HCT116 (cell line): ENCODE results near the gene TLE3. TPM values are rescaled to one million over a fixed set of nuclear protein-coding genes. Genes with fewer than 3 reads are reported as not detected.

Experiments used
- ATAC-seq: fragments of 200-7000 bp; cut with Tn5 transposase; 2 replicates; pipeline ENCODE4 v1.9.1; 2020; ENCODE audit warnings: mild to moderate bottlenecking, moderate library complexity
- BruUV-seq: library from RNA; stranded (reverse); fragments of 400-500 nt; replicated peaks from 2 replicates; lab custom pipeline; 2021; lab: Mats Ljungman, UMichigan
- CTCF ChIA-PET: fragments of 300-600 bp; sonication (Branson Sonifier 250); formaldehyde crosslinking; loops from one replicate; lab custom pipeline; 2021; ENCODE audit warnings: antibody characterized with exemption; lab: Charles Lee
- POLR2A ChIA-PET: fragments of 300-600, 350-600 bp; sonication (Branson Sonifier 250); formaldehyde crosslinking; loops from one replicate; lab custom pipeline; 2021; ENCODE audit warnings: antibody characterized with exemption; lab: Charles Lee
- RAD21 ChIA-PET, 2 experiments: fragments of 300-600 bp; sonication (Branson Sonifier 250); formaldehyde crosslinking; loops; one replicate each; lab custom pipeline; 2023; ENCODE audit warnings: low total read pairs in 2 of 2; ENCODE audit not compliant: uncharacterized antibody in 2 of 2, unreplicated experiment in 2 of 2, low non-redundant PET in 1 of 2; lab: Charles Lee
- DNase-seq: peaks from one replicate; pipeline ENCODE4 v3.0.0-alpha.2; 2010; ENCODE audit warnings: low read depth, low spot score
- H2AFZ ChIP-seq: fragments of 200-600 bp; shearing (Covaris generic), sonication (generic); 2 replicates; pipeline ENCODE4 v1.6.1; 2017; ENCODE audit warnings: low read depth, mixed run types, mixed read lengths, antibody characterized with exemption, low read length; ENCODE audit not compliant: poor library complexity, severe bottlenecking
- H3K27ac ChIP-seq: 2 replicates; pipeline ENCODE4 v1.5.1; 2012; ENCODE audit warnings: low read depth, low read length
- H3K27me3 ChIP-seq: fragments of 200-600 bp; sonication (generic); 2 replicates; pipeline ENCODE4 v1.6.1; 2016; ENCODE audit warnings: mixed run types, low read length, mixed read lengths; ENCODE audit not compliant: insufficient read depth
- H3K36me3 ChIP-seq, 2 experiments: fragments of 200-500 bp in 1 of 2; fragments of 200-600 bp in 1 of 2; sonication (Bioruptor generic) in 1 of 2; sonication (generic) in 1 of 2; 2 replicates each; pipeline versions ENCODE4 v1.5.1 to v1.6.1; 2014 to 2016; ENCODE audit warnings: low read length in 2 of 2, inconsistent platforms in 1 of 2, mixed read lengths in 1 of 2, mixed run types in 1 of 2; ENCODE audit not compliant: insufficient read depth in 2 of 2, control insufficient read depth in 1 of 2
- H3K4me1 ChIP-seq, 2 experiments: fragments of 200-600 bp in 1 of 2; sonication (generic) in 1 of 2; 2 replicates each; pipeline versions ENCODE4 v1.5.1 to v1.6.1; 2012 to 2017; ENCODE audit warnings: low read length in 2 of 2, inconsistent platforms in 1 of 2, mild to moderate bottlenecking in 1 of 2, mixed read lengths in 1 of 2, mixed run types in 1 of 2, moderate library complexity in 1 of 2; ENCODE audit not compliant: insufficient read depth in 2 of 2, control insufficient read depth in 1 of 2
- H3K4me2 ChIP-seq: fragments of 200-600 bp; sonication (generic); 2 replicates; pipeline ENCODE4 v1.6.1; 2017; ENCODE audit warnings: mixed run types, low read length, mixed read lengths
- H3K4me3 ChIP-seq, 2 experiments: fragments of 200-600 bp in 1 of 2; sonication (generic) in 1 of 2; replicated peaks in 1 of 2; 2 replicates each; pipeline ENCODE4 v1.5.1; 2011 to 2016; ENCODE audit warnings: low read length in 2 of 2, control low read depth in 1 of 2, low read depth in 1 of 2, mild to moderate bottlenecking in 1 of 2, mixed read lengths in 1 of 2, mixed run types in 1 of 2
- H3K79me2 ChIP-seq: fragments of 200-600 bp; sonication (generic); 2 replicates; pipeline ENCODE4 v1.6.1; 2017; ENCODE audit warnings: mild to moderate bottlenecking, mixed run types, low read length, moderate library complexity, mixed read lengths; ENCODE audit not compliant: insufficient read depth
- H3K9ac ChIP-seq: fragments of 200-600 bp; sonication (generic); 2 replicates; pipeline ENCODE4 v1.6.1; 2016; ENCODE audit warnings: low read length, mixed read lengths
- H3K9me2 ChIP-seq: fragments of 200-600 bp; sonication (generic), shearing (Covaris generic); 2 replicates; pipeline ENCODE4 v1.6.1; 2017; ENCODE audit warnings: mixed run types, mild to moderate bottlenecking, moderate library complexity; ENCODE audit not compliant: insufficient read depth
- H3K9me3 ChIP-seq, 2 experiments: fragments of 200-500 bp in 1 of 2; fragments of 200-600 bp in 1 of 2; sonication (Bioruptor generic) in 1 of 2; sonication (generic) in 1 of 2; 2 replicates each; pipeline ENCODE4 v1.6.1; 2014 to 2017; ENCODE audit warnings: low read length in 2 of 2, mixed read lengths in 2 of 2, inconsistent platforms in 1 of 2, low read depth in 1 of 2, mild to moderate bottlenecking in 1 of 2, mixed run types in 1 of 2, moderate library complexity in 1 of 2; ENCODE audit not compliant: control insufficient read depth in 1 of 2, insufficient read depth in 1 of 2
- H4K20me1 ChIP-seq: fragments of 200-600 bp; sonication (generic), shearing (Covaris generic); 2 replicates; pipeline ENCODE4 v1.6.1; 2017; ENCODE audit warnings: mixed run types, mild to moderate bottlenecking, moderate library complexity; ENCODE audit not compliant: insufficient read depth
- CBX3 ChIP-seq: IDR thresholded peaks from 2 replicates; pipeline ENCODE4 v1.6.1; 2012; ENCODE audit warnings: low read depth
- CEBPB ChIP-seq: IDR thresholded peaks from 2 replicates; pipeline ENCODE4 v1.6.1; 2012; ENCODE audit warnings: low read depth
- EGR1 ChIP-seq: IDR thresholded peaks from 2 replicates; pipeline ENCODE4 v1.6.1; 2012; ENCODE audit warnings: low read depth
- ELF1 ChIP-seq: IDR thresholded peaks from 2 replicates; pipeline ENCODE4 v1.6.1; 2012; ENCODE audit warnings: low read depth, borderline replicate concordance
- EZH2 ChIP-seq: fragments of 200-600 bp; sonication (generic); IDR thresholded peaks from 2 replicates; pipeline ENCODE4 v1.6.1; 2017; ENCODE audit warnings: antibody characterized with exemption, mixed run types
- EZH2phosphoT487 ChIP-seq: fragments of 200-600 bp; IDR thresholded peaks from 2 replicates; pipeline ENCODE4 v1.6.1; 2018; ENCODE audit warnings: antibody characterized with exemption, borderline replicate concordance
- JUND ChIP-seq: IDR thresholded peaks from 2 replicates; pipeline ENCODE4 v1.6.1; 2012
- POLR2A ChIP-seq: IDR thresholded peaks from 2 replicates; pipeline ENCODE4 v1.7.0; 2011; ENCODE audit warnings: borderline replicate concordance; ENCODE audit not compliant: insufficient read depth, insufficient read length; ENCODE audit errors: extremely low read depth
- POLR2AphosphoS5 ChIP-seq: IDR thresholded peaks from 2 replicates; pipeline ENCODE4 v1.6.1; 2011; ENCODE audit warnings: mild to moderate bottlenecking, low read depth, low read length, moderate library complexity
- SIN3A ChIP-seq: IDR thresholded peaks from 2 replicates; pipeline ENCODE4 v1.6.1; 2012; ENCODE audit warnings: low read depth
- SP1 ChIP-seq: IDR thresholded peaks from 2 replicates; pipeline ENCODE4 v1.6.1; 2012; ENCODE audit warnings: low read depth
- SRF ChIP-seq: IDR thresholded peaks from 2 replicates; pipeline ENCODE4 v1.6.1; 2012; ENCODE audit warnings: low read depth
- YY1 ChIP-seq: IDR thresholded peaks from 2 replicates; pipeline ENCODE4 v1.6.1; 2011; ENCODE audit warnings: low read length, low read depth, moderate library complexity, mild to moderate bottlenecking; ENCODE audit not compliant: insufficient replicate concordance; ENCODE audit errors: extremely low read depth
- ZFX ChIP-seq: fragments of 450-650 bp; IDR thresholded peaks from 2 replicates; pipeline ENCODE4 v1.6.1; 2017
- ZNF274 ChIP-seq: fragments of 200-500 bp; sonication (Bioruptor generic); IDR thresholded peaks from 2 replicates; pipeline ENCODE4 v1.6.1; 2014; ENCODE audit warnings: mild to moderate bottlenecking, low read depth, low read length, inconsistent platforms
- intact Hi-C: fragments of 100-400 bp; cut with micrococcal nuclease; formaldehyde crosslinking; loops from 2 replicates; pipeline ENCODE4 v1.10.0; 2022
- total RNA-seq: library from RNA; stranded (reverse); gene quantifications from one replicate; pipeline ENCODE4 v1.2.1, GENCODE V29; 2021; ENCODE audit not compliant: unreplicated experiment
- TF ChIP-seq, protein P1 (sequence below), 3 experiments: fragments of 200-600 bp in 1 of 3; sonication (generic) in 1 of 3; IDR thresholded peaks in 2 of 3; conservative IDR thresholded peaks in 1 of 3; 2 replicates each; pipeline ENCODE4 v1.5.1; 2012 to 2017; ENCODE audit warnings: low read depth in 2 of 3, low read length in 2 of 3, antibody characterized with exemption in 1 of 3, borderline replicate concordance in 1 of 3, control low read depth in 1 of 3, mild to moderate bottlenecking in 1 of 3, mixed read lengths in 1 of 3, mixed run types in 1 of 3, moderate library complexity in 1 of 3; ENCODE audit not compliant: insufficient read depth in 1 of 3
- TF ChIP-seq, protein P2 (sequence below): IDR thresholded peaks from 2 replicates; pipeline ENCODE4 v1.6.1; 2012
- TF ChIP-seq, protein P3 (sequence below): IDR thresholded peaks from 2 replicates; pipeline ENCODE4 v1.6.1; 2011; ENCODE audit warnings: mild to moderate bottlenecking, low read length, moderate library complexity; ENCODE audit not compliant: insufficient replicate concordance; ENCODE audit errors: extremely low read depth
- TF ChIP-seq, protein P4 (sequence below): IDR thresholded peaks from 2 replicates; pipeline ENCODE4 v1.6.1; 2012

The TLE3 gene
- total RNA-seq, 1 experiment from 2014 or later = 53.9 TPM

DNA sequence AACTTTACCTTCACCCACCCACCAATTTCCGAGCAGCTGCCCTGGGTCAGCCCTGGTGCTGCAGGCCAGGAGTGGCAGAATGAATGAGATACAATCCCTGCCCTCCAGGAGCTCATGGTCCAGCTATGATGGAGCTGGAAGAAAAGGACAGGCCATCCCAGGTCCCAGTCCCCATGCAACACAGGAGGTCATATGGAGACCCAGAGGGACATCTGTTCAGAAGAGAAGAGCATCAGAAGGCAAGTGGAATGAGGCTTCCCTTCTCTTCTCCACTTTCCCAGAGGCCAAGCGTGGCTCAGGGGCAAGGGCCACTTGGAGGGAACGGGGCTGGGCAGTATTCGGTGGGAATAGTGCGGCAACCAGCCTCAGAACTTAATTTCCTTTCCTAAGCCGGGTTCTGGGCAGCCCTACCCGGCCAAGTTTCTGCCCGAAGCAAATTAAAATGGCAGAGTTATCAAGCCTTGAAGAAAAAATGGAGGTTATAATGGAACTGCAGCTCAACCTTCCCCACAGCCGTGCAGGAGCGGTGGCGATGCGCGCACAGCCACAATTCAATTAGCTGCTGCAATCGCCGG, 35.9 kb downstream of the TLE3 start:
- no peaks in the 10 kb centered on the region for H3K4me1 ChIP-seq
- intact Hi-C loops = no loop called here
- DNase-seq = no peak
- no peak for ATAC-seq
- no peaks in the 10 kb centered on the region for H3K27me3 ChIP-seq
- no peak overlapping the region for H2AFZ ChIP-seq
- POLR2A ChIA-PET = no interaction called here
- no peaks in the 10 kb centered on the region for H3K79me2 ChIP-seq
- no peak overlapping the region for H3K4me3 ChIP-seq
- H4K20me1 ChIP-seq = no peaks in the 10 kb centered on the region
- no peaks in the 10 kb centered on the region for H3K9me3 ChIP-seq
- H3K27ac ChIP-seq = no peak overlapping the region
- BruUV-seq = no TSS peak
- CTCF ChIA-PET = no interaction called here
- H3K9ac ChIP-seq = no peak overlapping the region
- H3K9me2 ChIP-seq = no peaks in the 10 kb centered on the region
- TF ChIP-seq ZFX (no peak), EGR1 (no peak), POLR2A (no peak), SIN3A (no peak), POLR2AphosphoS5 (no peak), CEBPB (no peak), ZNF274 (no peak), SP1 (no peak), JUND (no peak), EZH2phosphoT487 (no peak), ELF1 (no peak), SRF (no peak), CBX3 (no peak), EZH2 (no peak), YY1 (no peak)
- TF ChIP-seq, protein P1, sequence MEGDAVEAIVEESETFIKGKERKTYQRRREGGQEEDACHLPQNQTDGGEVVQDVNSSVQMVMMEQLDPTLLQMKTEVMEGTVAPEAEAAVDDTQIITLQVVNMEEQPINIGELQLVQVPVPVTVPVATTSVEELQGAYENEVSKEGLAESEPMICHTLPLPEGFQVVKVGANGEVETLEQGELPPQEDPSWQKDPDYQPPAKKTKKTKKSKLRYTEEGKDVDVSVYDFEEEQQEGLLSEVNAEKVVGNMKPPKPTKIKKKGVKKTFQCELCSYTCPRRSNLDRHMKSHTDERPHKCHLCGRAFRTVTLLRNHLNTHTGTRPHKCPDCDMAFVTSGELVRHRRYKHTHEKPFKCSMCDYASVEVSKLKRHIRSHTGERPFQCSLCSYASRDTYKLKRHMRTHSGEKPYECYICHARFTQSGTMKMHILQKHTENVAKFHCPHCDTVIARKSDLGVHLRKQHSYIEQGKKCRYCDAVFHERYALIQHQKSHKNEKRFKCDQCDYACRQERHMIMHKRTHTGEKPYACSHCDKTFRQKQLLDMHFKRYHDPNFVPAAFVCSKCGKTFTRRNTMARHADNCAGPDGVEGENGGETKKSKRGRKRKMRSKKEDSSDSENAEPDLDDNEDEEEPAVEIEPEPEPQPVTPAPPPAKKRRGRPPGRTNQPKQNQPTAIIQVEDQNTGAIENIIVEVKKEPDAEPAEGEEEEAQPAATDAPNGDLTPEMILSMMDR (IDR thresholded peaks at IDR 0.05 in 2 of 3, conservative IDR thresholded peaks at IDR 0.05 in 1 of 3; ENCODE audit: borderline replicate concordance in 1 of 3, insufficient read depth in 1 of 3, low read depth in 2 of 3, low read length in 2 of 3) = no peak
- TF ChIP-seq, protein P2, sequence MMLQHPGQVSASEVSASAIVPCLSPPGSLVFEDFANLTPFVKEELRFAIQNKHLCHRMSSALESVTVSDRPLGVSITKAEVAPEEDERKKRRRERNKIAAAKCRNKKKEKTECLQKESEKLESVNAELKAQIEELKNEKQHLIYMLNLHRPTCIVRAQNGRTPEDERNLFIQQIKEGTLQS = no peak
- TF ChIP-seq, protein P3, sequence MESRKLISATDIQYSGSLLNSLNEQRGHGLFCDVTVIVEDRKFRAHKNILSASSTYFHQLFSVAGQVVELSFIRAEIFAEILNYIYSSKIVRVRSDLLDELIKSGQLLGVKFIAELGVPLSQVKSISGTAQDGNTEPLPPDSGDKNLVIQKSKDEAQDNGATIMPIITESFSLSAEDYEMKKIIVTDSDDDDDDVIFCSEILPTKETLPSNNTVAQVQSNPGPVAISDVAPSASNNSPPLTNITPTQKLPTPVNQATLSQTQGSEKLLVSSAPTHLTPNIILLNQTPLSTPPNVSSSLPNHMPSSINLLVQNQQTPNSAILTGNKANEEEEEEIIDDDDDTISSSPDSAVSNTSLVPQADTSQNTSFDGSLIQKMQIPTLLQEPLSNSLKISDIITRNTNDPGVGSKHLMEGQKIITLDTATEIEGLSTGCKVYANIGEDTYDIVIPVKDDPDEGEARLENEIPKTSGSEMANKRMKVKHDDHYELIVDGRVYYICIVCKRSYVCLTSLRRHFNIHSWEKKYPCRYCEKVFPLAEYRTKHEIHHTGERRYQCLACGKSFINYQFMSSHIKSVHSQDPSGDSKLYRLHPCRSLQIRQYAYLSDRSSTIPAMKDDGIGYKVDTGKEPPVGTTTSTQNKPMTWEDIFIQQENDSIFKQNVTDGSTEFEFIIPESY = no peak
- TF ChIP-seq, protein P4, sequence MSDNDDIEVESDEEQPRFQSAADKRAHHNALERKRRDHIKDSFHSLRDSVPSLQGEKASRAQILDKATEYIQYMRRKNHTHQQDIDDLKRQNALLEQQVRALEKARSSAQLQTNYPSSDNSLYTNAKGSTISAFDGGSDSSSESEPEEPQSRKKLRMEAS = no peak
- H3K36me3 ChIP-seq = peaks cover 31 to 51% of the 10 kb centered on the region in 2 experiments; a peak in 3 of 4 replicates
- RAD21 ChIA-PET = no interaction called here
- no peak overlapping the region for H3K4me2 ChIP-seq
